GM06990 (cell line): ENCODE data around the gene CDC37L1.
"Not testable (repeated sequence)": the region's sequence is repeated elsewhere in the genome, so short reads cannot be mapped to it uniquely, and the experiment has no call there.

ENCODE experiments used
- DNase-seq: peaks from one replicate; pipeline ENCODE4 v3.0.0-alpha.2; 2011; ENCODE audit not compliant: insufficient read length; ENCODE audit errors: extremely low read depth
- H3K27me3 ChIP-seq: replicated peaks from 2 replicates; pipeline ENCODE4 v1.6.0; 2011; ENCODE audit warnings: low read length; ENCODE audit not compliant: control insufficient read depth, insufficient read depth
- H3K36me3 ChIP-seq: 2 replicates; pipeline ENCODE4 v1.5.1; 2011; ENCODE audit warnings: low read length; ENCODE audit not compliant: control insufficient read depth, insufficient read depth
- H3K4me3 ChIP-seq: replicated peaks from 2 replicates; pipeline ENCODE4 v1.5.1; 2011; ENCODE audit warnings: low read depth, mild to moderate bottlenecking, control low read depth, low read length
- CTCF ChIP-seq: IDR thresholded peaks from 2 replicates; pipeline ENCODE4 v1.5.1; 2011; ENCODE audit warnings: low read length, control low read depth, mild to moderate bottlenecking, inconsistent platforms; ENCODE audit not compliant: insufficient read depth, poor library complexity, severe bottlenecking

CDC37L1 gene

GRCh38 chr9:4642351-4642750 is 37.0 kb upstream of the CDC37L1 start:
- TF ChIP-seq CTCF, result no peak
- Histone ChIP-seq H3K36me3 (no peaks in the 10 kb centered on the region), H3K27me3 (no peaks in the 10 kb centered on the region), H3K4me3 (no peak overlapping the region)
- DNase-seq, result no peak

- no peak for DNase-seq
- no peak for TF ChIP-seq CTCF
- Histone ChIP-seq H3K36me3 (no peaks in the 10 kb centered on the region), H3K27me3 (no peaks in the 10 kb centered on the region), H3K4me3 (no peak overlapping the region)
Measured at GRCh38 chr9:4654084-4654483, 25.3 kb upstream of the CDC37L1 start.

- Histone ChIP-seq H3K4me3 (no peak overlapping the region), H3K27me3 (no peaks in the 10 kb centered on the region), H3K36me3 (no peaks in the 10 kb centered on the region)
- no peak for TF ChIP-seq CTCF
- no peak for DNase-seq
Measured at GRCh38 chr9:4654538-4654937, 24.8 kb upstream of the CDC37L1 start.

GRCh38 chr9:4656196-4656595 is 23.2 kb upstream of the CDC37L1 start:
- DNase-seq, H3K27me3 ChIP-seq, H3K36me3 ChIP-seq, H3K4me3 ChIP-seq: not testable (repeated sequence)

- Histone ChIP-seq H3K4me3 (no peak overlapping the region), H3K27me3 (no peaks in the 10 kb centered on the region), H3K36me3 (no peaks in the 10 kb centered on the region)
- DNase-seq, result no peak
- TF ChIP-seq CTCF, result no peak
Measured at GRCh38 chr9:4656621-4657020, 22.7 kb upstream of the CDC37L1 start.

- no peak overlapping the region for H3K4me3 ChIP-seq
- no peaks in the 10 kb centered on the region for H3K36me3 ChIP-seq
- no peak for DNase-seq
- TF ChIP-seq CTCF, result no peak
- no peaks in the 10 kb centered on the region for H3K27me3 ChIP-seq
Measured at GRCh38 chr9:4657426-4658159, 21.8 kb upstream of the CDC37L1 start.

GRCh38 chr9:4660665-4661064 is 18.7 kb upstream of the CDC37L1 start:
- not testable (repeated sequence) for DNase-seq, H3K36me3 ChIP-seq, H3K27me3 ChIP-seq, H3K4me3 ChIP-seq
